Omental fat pad (tissue), 4 donors: ENCODE results near the gene KRT33A. TPM values are rescaled to one million over a fixed set of nuclear protein-coding genes. Genes with fewer than 3 reads are reported as not detected.

Experiments used
- ATAC-seq: fragments of 150-250 bp; one replicate; pipeline ENCODE4 v1.9.1; 2016; ENCODE audit warnings: mild to moderate bottlenecking, moderate library complexity; ENCODE audit not compliant: low FRiP score
- DNase-seq: peaks from one replicate; pipeline ENCODE4 v3.0.0-alpha.2; 2019; ENCODE audit warnings: low spot score
- CTCF ChIP-seq, 3 donors: fragments of 450-650 bp; IDR thresholded peaks; one replicate each; pipeline ENCODE4 v1.5.1; 2016 to 2017; ENCODE audit warnings: antibody characterized with exemption in 3 of 3, mild to moderate bottlenecking in 3 of 3, moderate library complexity in 2 of 3
- total RNA-seq, 4 donors: library from RNA; depleted of rRNA; stranded (reverse); fragments of >200 nt; gene quantifications; one replicate each; pipeline ENCODE4 v1.1.0, GENCODE V29; 2016

KRT33A gene
- total RNA-seq, 4 donors from 2014 or later, result not detected

DNA sequence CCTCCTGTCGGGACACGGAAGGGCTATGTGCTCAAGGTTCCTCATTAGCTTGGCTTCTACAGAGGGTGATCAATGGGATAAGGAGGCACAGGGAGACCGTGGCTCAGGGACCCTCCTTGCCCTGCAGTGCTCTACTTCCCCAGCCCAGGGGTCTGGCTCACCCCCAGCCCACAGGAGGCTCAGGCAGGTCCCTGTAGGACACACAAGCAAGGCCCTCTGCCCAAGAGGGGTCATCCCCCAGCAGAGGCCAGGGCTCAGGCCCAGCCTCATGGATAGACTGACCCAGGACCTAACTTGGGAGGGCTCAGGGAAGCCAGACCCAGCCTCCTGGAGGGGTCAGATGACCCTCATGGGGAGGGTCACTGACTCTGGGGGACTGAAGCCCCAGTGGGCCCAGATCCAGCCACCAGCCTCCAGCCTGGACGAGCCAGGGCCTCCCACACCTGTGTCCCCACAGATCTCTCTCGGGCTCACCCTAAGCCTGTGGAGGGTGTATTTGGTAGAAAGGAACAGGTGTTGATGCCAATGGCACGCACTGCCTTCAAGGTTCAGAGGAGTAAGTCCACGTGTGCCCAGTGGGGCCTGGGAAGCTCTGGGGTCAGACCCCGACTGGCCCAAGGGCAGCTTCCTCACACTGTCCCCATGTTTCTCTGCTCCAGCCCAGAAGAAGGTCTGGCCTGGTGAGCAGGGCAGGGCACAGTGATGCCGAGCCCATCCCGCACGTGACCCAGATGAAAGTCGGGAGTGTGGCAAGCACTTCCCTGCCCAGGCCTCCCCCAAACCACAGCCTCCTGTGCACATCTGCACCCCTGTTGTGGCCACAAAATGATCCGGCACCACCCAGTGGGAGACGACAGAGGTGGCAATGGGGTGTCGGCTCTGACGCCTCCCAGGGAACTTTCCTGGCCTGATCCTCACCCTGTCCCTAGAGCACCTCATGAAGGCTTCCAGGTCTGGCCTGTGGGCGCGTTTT, 24.2 kb downstream of the KRT33A start:
- TF ChIP-seq CTCF (IDR thresholded peaks at IDR 0.05), result no peak
- no peak for ATAC-seq

DNA sequence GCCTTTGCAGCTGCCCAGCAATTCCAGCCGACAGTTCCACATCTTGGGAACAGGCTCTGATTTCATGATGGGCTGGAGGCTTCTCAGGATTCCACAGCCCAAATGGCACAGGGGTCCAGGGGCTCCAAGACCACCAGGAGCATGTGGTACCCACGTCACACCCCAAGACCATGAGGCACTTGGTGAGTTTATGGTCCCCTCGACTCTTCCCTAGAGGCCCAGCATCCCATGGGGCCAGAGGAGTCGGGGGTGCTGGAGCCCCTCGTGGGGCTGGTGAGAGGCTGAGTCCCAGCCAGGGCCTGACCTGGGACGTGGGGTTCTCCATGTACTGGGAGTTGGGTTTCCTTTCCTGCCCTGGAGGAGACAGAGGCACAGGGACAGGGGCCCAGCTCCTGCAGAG, 25.0 kb downstream of the KRT33A start:
- ATAC-seq (no peak), DNase-seq (no peak)
- no peak for TF ChIP-seq CTCF (IDR thresholded peaks at IDR 0.05)

More for the DNA sequence above, 24.2 kb downstream of the KRT33A start:
- no peak for DNase-seq

- DNase-seq, result no peak
- ATAC-seq, result no peak
- no peak for TF ChIP-seq CTCF (IDR thresholded peaks at IDR 0.05)
Observed at GRCh38 chr17:41325126-41325525, 25.5 kb downstream of the KRT33A start.

DNA sequence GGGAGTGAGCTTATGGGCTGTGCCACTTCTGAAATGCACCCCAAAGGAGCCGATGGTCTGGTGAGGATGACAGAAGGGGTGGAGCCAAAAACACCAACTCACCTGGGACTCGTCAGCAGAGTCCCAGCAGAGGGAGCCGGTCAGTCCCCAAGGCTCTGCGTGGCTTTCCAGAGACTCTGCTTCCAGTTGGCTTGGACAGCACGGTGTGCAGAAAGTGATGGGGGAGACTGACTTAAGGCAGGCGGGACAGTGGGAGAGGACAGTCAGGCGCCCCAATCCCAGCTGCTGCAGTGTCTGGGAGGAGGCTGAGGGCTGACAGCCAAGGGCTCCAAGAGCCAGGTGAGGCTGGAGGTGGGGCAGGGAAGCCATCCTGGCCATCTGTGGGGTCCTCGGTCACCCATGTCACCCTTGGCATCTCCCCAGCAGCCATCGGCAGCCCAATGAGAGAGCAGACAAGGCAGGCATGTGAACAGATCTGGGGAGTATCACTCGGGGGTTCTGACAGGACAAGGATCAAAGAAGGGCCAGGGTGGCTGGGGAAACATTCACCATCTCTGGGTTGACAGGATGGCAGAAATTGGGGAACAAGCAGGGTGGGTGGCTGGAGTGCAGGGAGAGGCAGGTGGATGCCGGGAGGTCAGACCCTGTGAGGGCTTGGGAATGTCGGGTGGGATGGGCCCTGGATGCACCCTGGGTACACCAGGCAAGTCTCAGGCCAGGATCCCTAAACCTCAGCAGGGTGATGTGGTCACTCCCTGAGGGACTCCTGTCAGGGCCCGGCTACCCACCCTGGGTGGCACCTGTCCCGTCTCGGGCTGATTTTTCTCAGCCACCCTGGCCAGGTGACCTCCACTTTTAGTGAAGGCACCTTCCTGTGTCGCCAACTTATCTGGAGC, 26.2 kb downstream of the KRT33A start:
- ATAC-seq (no peak), DNase-seq (no peak)
- TF ChIP-seq CTCF (IDR thresholded peaks at IDR 0.05), result no peak

DNA sequence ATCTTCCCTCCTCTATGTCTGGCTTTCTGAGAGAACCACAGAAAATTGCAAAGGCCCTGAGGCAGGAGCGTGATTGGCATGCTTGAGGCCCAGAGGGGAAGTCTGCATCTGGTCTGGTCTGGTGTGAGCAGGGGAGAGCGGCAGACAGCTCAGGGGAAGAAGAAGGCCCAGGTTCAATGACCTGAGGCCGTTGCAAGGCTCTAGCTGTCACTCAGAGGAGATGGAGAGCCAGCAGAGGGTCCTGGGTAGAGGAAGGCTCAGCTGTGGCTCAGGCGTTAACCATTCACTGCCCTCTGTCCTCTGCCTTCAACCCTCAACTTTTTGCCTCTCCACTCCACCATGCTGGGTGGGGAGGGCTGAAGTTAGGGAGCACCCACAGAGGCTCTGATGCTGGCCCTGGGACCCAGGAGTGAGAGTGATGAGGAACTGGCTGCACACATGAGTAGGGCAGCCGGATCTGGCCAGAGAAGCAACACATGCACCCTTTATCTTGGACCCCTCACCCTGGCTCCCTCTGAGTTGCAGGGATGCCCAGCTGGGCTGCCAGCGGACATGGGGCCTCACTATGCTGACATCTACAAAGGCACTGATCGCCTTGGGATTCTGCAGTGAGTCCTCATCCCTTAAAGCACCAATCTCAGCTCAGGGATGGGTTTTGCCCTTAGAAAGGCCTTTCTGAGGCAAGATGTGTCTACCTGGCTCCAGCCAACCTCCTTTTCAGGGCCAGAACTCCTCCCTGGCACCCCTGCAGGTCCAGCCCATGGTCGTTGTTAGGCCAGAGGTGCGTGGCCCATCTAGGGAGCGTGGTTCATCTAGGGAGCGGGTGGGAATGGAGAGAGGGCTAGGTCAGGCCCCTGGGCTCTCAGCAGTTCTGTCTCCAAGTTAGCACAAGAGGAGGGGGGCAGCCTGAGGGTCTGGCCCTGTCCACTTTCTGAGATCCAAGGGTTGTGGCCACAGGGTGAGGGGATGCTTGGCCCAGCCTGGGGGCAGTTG, 27.4 kb downstream of the KRT33A start:
- no peak for TF ChIP-seq CTCF (IDR thresholded peaks at IDR 0.05)
- ATAC-seq, result no peak
- no peak for DNase-seq
